Astrocyte (in vitro differentiated cells and primary cell): ENCODE data around the gene IRAK1.

ENCODE experiments used
- EZH2 ChIP-seq: IDR thresholded peaks from 2 replicates; pipeline ENCODE4 v1.6.1; 2012; ENCODE audit warnings: mild to moderate bottlenecking, low read length, inconsistent platforms; ENCODE audit not compliant: insufficient read depth
- TF ChIP-seq, protein P1 (sequence below): IDR thresholded peaks from 2 replicates; pipeline ENCODE4 v1.5.1; 2011; ENCODE audit warnings: low read depth, mild to moderate bottlenecking, inconsistent platforms, low read length, moderate library complexity; ENCODE audit not compliant: insufficient read depth

DNA sequence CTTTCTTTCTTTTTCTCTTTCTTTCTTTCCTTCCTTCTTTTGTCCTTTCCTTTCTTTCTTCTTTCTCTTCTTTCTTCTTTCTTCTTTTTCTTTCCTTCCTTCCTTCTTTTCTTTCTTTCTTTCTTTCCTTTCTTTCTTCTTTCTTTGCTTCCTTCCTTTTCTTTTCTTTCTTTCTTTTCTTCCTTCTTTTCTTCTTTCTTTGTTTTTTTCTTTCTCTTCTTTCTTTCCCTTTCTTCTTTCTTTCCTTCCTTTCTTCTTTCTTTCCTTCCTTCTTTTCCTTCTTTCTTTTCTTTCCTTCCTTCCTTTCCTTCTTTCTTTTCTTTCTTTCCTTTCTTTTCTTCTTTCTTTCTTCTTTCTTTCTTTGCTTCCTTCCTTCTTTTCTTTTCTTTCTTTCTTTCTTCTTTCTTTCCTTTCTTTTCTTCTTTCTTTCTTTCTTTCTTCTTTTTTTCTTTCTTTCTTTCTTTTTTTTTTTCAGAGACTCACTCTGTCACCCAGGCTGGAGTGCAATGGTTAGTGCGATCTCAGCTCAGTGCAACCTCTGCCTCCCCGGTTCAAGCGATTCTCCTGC, 28.6 kb downstream of the IRAK1 start:
- TF ChIP-seq, protein P1, sequence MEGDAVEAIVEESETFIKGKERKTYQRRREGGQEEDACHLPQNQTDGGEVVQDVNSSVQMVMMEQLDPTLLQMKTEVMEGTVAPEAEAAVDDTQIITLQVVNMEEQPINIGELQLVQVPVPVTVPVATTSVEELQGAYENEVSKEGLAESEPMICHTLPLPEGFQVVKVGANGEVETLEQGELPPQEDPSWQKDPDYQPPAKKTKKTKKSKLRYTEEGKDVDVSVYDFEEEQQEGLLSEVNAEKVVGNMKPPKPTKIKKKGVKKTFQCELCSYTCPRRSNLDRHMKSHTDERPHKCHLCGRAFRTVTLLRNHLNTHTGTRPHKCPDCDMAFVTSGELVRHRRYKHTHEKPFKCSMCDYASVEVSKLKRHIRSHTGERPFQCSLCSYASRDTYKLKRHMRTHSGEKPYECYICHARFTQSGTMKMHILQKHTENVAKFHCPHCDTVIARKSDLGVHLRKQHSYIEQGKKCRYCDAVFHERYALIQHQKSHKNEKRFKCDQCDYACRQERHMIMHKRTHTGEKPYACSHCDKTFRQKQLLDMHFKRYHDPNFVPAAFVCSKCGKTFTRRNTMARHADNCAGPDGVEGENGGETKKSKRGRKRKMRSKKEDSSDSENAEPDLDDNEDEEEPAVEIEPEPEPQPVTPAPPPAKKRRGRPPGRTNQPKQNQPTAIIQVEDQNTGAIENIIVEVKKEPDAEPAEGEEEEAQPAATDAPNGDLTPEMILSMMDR: no peak
- no peak for TF ChIP-seq EZH2
